IPS DF 6.9 (cell line): ENCODE results near the gene IRAK2.
A peak's percentile ranks its signal among the peaks of the same experiment; 100 is the strongest.
"Not testable (repeated sequence)": the region's sequence is repeated elsewhere in the genome, so short reads cannot be mapped to it uniquely, and the experiment has no call there.

Experiments used
- DNase-seq: peaks from one replicate; pipeline ENCODE4 v3.0.0-alpha.2; 2013; ENCODE audit warnings: low read depth, low spot score
- H3K27ac ChIP-seq: one replicate; pipeline ENCODE4 v1.5.1; 2013; ENCODE audit warnings: low read length, control low read depth
- H3K27me3 ChIP-seq: 2 replicates; pipeline ENCODE4 v1.6.1; 2013; ENCODE audit warnings: mild to moderate bottlenecking, low read length; ENCODE audit not compliant: control insufficient read depth, insufficient read depth
- H3K36me3 ChIP-seq: 2 replicates; pipeline ENCODE4 v1.6.1; 2013; ENCODE audit warnings: low read length; ENCODE audit not compliant: control insufficient read depth, insufficient read depth
- H3K4me1 ChIP-seq: 2 replicates; pipeline ENCODE4 v1.6.1; 2013; ENCODE audit warnings: low read length; ENCODE audit not compliant: control insufficient read depth, insufficient read depth
- H3K4me3 ChIP-seq: 2 replicates; pipeline ENCODE4 v1.5.1; 2013; ENCODE audit warnings: mild to moderate bottlenecking, low read length
- H3K9me3 ChIP-seq: 2 replicates; pipeline ENCODE4 v1.6.1; 2013; ENCODE audit warnings: low read length, inconsistent platforms; ENCODE audit not compliant: control insufficient read depth, insufficient read depth
- WGBS: extraction: QIAGEN DNeasy Blood & Tissue Kit; methylation state at CpG from one replicate; pipeline ENCODE4 v1.1.7; 2013; ENCODE audit warnings: mixed read lengths, missing lambda C conversion rate; ENCODE audit not compliant: insufficient read length, insufficient coverage; 5-methylcytosine and 5-hydroxymethylcytosine counted together

IRAK2 gene

DNA sequence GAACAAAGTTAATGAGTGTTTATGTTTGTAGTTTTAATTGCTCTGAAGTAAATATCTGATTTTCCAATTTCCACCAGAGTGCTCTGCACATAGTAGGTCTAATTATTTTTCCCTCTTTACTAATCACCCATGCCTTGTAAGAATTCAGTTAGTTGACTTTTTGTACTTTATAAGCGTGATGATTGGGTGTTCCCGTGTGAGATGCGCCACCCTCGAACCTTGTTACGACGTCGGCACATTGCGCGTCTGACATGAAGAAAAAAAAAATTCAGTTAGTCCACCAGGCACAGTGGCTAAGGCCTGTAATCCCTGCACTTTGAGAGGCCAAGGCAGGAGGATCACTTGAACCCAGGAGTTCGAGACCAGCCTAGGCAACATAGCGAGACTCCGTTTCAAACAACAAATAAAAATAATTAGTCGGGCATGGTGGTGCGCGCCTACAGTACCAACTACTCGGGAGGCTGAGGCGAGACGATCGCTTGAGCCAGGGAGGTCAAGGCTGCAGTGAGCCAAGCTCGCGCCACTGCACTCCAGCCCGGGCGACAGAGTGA is 23.6 kb upstream of the IRAK2 start:
- Histone ChIP-seq H3K4me1 (peaks cover 2% of the 10 kb centered on the region; the same call in 1 of the 2 replicates), H3K36me3 (no peaks in the 10 kb centered on the region), H3K27ac (no peak overlapping the region), H3K4me3 (no peak overlapping the region), H3K9me3 (no peaks in the 10 kb centered on the region), H3K27me3 (no peaks in the 10 kb centered on the region)
- no peak for DNase-seq
- no CpG with 5 or more reads among the region's 23 CpGs for WGBS

DNA sequence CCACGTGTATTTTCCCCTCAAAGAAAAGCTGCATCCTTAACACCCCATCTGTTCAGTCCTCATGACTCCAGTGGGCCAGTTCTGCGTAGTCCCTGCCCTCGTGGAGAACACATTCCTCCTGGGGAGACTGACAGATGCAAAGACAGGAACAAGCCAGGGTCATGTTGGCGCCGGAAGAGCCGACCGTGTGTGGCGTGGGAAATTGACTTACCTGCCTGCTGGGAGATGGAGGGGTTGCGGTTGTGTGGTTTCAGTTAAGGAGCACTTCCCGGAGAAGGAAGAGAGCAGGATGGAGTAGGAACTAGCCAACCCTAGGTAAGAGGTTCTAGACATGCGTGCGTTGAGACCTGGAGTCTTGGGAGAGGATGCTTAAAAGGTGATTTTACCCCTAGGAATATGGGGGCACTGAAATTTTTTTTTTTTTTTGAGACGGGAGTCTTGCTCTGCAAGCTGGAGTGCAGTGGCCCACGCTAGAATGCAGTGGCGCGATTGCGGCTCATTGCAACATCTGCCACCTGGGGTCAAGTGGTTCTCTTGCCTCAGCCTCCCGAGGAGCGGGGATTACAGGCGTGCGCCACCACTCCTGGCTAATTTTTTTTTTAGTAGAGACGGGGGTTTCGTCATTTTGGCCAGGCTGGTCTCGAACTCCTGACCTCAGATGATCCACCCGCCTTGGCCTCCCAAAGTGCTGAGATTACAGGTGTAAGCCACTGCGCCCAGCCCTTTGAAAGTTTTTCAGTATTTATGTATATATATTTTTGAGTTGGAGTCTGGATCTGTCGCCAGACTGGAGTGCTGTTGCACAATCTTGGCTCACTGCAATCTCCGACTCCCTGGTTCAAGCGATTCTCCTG is 21.8 kb upstream of the IRAK2 start:
- Histone ChIP-seq H3K27me3 (no peaks in the 10 kb centered on the region), H3K36me3 (no peaks in the 10 kb centered on the region), H3K4me3 (peak overlapping the region; percentile 4; the same call in 1 of the 2 replicates), H3K9me3 (no peaks in the 10 kb centered on the region), H3K4me1 (peaks cover 2% of the 10 kb centered on the region; the same call in 1 of the 2 replicates), H3K27ac (no peak overlapping the region)
- no CpG with 5 or more reads among the region's 29 CpGs for WGBS
- DNase-seq: no peak

DNA sequence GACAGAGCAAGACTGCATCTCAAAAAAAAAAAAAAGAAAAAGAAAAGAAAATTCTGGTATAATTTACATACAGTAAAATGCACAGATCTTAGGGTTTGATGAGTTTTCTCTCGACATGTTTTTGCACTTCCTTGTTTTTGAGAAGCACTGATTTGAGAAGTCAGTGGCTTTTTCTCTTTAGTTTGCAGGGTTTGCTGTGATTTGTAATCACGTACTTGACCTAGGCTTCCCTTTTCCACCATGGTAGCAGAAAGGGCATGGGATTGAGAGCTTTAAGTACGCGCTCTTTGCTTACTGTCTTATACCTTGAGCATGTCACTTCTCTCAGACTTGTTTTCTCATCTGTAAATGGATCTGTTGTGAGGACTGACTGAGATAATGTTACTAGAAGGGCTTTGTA is 19.0 kb upstream of the IRAK2 start:
- DNase-seq: no peak
- Histone ChIP-seq H3K27ac (no peak overlapping the region), H3K36me3 (peaks cover 12% of the 10 kb centered on the region; the same call in 1 of the 2 replicates), H3K4me3 (no peak overlapping the region), H3K9me3 (no peaks in the 10 kb centered on the region), H3K4me1 (peaks cover 2% of the 10 kb centered on the region; the same call in 1 of the 2 replicates), H3K27me3 (no peaks in the 10 kb centered on the region)
- WGBS: no CpG with 5 or more reads among the region's 4 CpGs

DNA sequence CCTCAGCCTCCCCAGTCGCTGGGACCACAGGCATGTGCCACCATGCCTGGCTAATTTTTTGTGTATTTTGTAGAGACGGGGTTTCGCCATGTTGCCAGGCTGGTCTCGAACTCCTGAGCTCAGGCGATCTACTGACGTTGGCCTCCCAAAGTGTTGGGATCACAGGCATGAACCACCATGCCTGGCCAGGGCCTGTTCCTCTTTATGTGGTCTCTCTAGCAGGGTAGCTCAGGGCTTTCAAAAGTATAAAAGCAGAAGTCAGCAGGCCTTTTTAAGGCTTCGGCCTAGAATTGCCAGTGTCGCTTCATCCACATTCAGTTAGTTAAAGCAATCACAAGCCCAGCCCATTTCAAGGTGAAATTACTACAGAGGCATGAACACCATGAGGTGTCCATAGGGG is 15.5 kb upstream of the IRAK2 start:
- DNase-seq: no peak
- no CpG with 5 or more reads among the region's 8 CpGs for WGBS
- Histone ChIP-seq H3K4me3 (no peak overlapping the region), H3K4me1 (no peaks in the 10 kb centered on the region), H3K36me3 (peaks cover 12% of the 10 kb centered on the region; the same call in 1 of the 2 replicates), H3K9me3 (no peaks in the 10 kb centered on the region), H3K27me3 (no peaks in the 10 kb centered on the region), H3K27ac (no peak overlapping the region)

DNA sequence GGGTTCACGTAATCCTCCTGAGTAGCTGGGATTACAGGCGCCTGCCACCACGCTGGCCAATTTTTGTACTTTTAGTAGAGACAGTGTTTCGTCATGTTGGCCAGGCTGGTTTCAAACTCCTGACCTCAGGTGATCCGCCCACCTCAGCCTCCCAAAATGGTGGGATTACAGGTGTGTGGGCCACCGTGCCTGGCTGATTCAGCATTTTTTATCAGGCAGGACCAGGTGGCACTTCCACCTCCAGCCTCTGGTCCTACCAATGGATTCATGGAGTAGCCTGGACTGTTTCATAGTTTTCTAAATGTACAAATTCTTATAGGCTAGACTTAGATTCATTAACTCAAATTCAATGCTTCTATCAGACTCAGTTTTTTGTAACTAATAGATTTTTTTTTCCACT is 13.7 kb upstream of the IRAK2 start:
- Histone ChIP-seq H3K4me3 (no peak overlapping the region), H3K36me3 (peaks cover 12% of the 10 kb centered on the region; the same call in 1 of the 2 replicates), H3K9me3 (no peaks in the 10 kb centered on the region), H3K4me1 (no peaks in the 10 kb centered on the region), H3K27ac (no peak overlapping the region), H3K27me3 (no peaks in the 10 kb centered on the region)
- no peak for DNase-seq
- no CpG with 5 or more reads among the region's 6 CpGs for WGBS

DNA sequence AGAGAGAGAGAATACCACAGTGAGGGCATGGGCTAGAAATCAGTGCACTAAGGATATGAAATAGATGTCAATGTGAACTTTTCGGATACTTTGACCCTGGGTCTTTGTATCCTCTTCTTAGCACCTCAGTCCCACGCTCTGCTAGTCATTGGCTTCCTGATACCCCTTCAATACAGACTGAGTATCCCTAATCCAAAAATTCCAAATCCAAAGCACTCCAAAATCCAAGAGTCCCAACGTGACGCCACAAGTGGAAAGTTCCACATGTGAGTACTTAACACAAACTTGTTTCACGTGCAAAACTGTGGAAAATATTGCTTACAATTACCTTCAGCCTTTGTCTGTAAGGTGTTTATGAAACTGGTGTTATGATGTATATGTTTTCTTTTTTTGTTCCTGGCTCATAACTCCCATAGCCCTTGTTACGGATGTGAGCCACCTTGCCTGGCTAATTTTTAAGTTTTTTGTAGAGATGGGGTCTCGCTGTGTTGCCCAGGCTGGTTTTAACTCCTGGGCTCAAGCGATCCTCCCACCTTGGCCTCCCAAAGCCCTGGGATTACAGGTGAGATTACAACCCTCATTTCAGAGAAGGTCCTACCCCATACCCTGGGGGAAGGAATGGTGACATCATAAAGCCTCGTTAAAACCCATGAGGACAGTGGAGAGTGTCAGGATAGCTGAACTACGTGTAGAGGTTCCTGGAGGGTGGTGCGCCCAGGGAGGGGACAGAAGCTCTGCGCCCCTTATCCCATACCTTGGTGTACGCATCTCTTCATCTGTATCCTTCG is 10.2 kb upstream of the IRAK2 start:
- no peaks in the 10 kb centered on the region for H3K9me3 ChIP-seq
- no peak overlapping the region for H3K4me3 ChIP-seq
- no peak for DNase-seq
- WGBS: no CpG with 5 or more reads among the region's 14 CpGs
- no peaks in the 10 kb centered on the region for H3K27me3 ChIP-seq
- no peaks in the 10 kb centered on the region for H3K4me1 ChIP-seq
- peaks cover 7% of the 10 kb centered on the region; the same call in 1 of the 2 replicates for H3K36me3 ChIP-seq
- no peak overlapping the region for H3K27ac ChIP-seq

DNA sequence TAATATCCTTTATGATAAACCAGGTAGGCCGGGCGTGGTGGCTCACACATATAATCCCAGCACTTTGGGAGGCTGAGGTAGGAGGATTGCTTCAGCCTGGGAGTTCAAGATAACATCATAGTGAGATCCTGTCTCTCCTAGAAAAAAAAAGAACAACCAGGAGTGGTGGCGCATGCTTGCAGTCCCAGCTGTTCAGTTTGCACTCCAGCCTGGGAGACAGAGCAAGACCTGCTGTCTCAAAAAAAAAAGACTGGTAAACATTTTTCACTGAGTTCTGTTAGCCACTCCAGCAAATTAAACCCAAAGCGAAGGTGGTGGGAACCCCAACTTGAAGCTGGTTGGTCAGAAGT is 9.6 kb upstream of the IRAK2 start:
- H3K27ac ChIP-seq: no peak overlapping the region
- no peaks in the 10 kb centered on the region for H3K9me3 ChIP-seq
- no peaks in the 10 kb centered on the region for H3K4me1 ChIP-seq
- DNase-seq: no peak
- peaks cover 3% of the 10 kb centered on the region; the same call in 1 of the 2 replicates for H3K36me3 ChIP-seq
- H3K4me3 ChIP-seq: no peak overlapping the region
- no CpG with 5 or more reads among the region's 4 CpGs for WGBS
- no peaks in the 10 kb centered on the region for H3K27me3 ChIP-seq

DNA sequence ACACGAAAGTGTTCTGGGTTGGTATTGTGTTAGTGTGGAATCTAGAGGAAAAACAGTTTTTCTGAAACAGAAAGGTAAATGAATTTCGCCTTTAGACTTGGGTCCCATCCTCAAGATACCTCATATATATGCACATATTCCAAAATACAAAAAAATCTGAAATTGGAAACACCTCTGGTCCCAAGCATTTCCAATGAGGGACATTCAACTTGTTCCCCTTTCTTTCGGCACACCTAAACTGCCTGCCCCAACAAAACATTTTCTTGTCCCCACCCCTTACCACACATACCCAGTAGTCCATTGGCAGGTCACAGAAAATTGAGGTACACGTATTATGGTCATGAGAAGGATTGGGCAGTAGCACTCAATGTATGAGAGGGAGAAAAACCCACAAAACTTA is 9.1 kb upstream of the IRAK2 start:
- no peak for DNase-seq
- no CpG with 5 or more reads among the region's 4 CpGs for WGBS

DNA sequence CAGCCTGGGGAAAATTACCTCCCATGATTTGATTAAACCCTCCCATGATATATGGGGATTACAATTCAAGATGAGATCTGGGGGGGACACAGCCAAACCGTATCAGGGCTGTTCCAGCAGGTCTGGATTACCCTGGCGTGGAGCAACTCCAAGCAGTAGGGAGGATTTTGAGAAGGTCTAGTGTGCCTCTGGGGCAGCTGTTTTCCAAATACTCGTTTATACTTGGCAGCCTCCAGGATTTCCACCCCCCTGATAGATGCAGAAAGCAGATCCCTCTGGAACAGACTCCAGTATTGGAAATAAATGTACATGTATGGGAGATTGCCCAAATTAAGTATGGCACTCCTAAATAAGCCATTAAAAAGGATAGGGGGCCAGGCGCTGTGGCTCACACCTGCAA is 7.7 kb upstream of the IRAK2 start:
- WGBS: no CpG with 5 or more reads among the region's 4 CpGs
- Histone ChIP-seq H3K27me3 (no peaks in the 10 kb centered on the region), H3K4me3 (no peak overlapping the region), H3K4me1 (no peaks in the 10 kb centered on the region), H3K36me3 (no peaks in the 10 kb centered on the region), H3K9me3 (no peaks in the 10 kb centered on the region), H3K27ac (no peak overlapping the region)
- DNase-seq: no peak

More for the DNA sequence above, 9.1 kb upstream of the IRAK2 start:
- Histone ChIP-seq H3K9me3 (no peaks in the 10 kb centered on the region), H3K27me3 (no peaks in the 10 kb centered on the region), H3K36me3 (no peaks in the 10 kb centered on the region; the same call in 1 of the 2 replicates), H3K4me3 (no peak overlapping the region), H3K4me1 (no peaks in the 10 kb centered on the region), H3K27ac (no peak overlapping the region)

DNA sequence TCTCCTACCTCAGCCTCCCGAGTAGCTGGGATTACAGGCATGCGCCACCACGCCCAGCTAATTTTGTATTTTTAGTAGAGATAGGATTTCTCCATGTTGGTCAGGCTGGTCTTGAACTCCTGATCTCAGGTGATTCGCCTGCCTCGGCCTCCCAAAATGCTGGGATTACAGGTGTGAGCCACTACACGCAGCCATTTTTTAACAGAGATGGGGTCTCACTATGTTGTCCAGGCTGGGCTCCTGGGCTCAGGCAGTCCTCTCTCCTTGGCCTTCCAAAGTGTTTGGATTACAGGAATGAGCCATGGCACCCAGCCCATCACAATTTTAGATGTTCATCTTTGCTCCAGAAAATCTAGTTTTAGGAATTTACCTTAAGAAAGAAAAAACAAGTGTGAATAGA is 6.2 kb upstream of the IRAK2 start:
- H3K27ac ChIP-seq, DNase-seq, H3K36me3 ChIP-seq, H3K9me3 ChIP-seq, H3K27me3 ChIP-seq, H3K4me3 ChIP-seq, H3K4me1 ChIP-seq: not testable (repeated sequence)
- no CpG with 5 or more reads among the region's 6 CpGs for WGBS
